KG1 (cell line): ENCODE results near the gene PROS1.

Experiments
- DNase-seq: peaks from one replicate; lab custom pipeline; 2025; lab: John Stamatoyannopoulos, UW

Gene PROS1

DNA sequence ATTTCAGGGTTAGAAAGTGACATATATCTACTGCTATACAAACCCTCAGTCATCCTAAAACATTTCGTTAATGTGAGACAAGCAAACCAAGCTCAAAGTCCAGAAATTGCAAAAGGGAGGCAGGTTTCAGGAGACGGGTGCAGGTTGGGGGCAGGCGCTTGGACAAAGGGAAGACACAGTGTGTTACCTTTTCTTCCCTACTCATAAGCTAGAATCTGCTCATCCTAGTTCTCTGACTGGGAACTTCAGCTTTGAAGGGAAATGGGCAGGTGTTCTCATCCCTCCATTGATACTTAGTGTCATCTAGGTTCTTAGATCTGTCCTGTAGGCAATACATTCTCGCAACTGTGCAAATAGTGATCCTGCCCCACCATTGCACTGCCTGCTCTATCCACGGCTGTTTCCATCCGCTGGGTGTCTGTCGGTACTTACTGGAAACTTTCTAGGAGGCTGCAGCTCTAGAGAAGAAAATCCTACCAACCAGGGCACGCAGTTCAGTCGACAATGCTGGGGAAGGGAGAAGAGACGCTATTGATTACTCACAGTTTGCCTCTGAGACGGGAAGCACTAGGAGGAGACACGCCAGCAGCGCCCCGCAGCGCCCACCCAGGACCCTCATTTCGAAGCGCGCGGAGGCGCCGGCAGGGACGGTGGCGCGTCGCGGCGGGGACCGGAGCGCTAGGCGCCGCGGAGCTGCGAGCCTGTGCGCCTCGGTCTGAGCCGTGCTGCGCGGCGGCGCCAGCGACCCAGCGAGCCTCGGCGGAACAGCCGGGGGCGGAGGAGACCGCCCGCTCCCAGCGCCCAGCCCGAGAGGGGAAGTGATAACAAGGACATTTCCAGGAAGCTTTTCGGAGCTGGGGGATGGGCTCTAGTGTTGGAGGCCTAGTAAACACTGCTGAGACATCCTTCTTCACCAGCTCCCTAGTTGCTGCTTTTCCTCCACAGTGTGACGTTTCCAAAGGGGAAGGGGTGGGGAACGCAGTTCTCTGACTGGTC lies at the start of gene PROS1:
Gene PROS1, minus strand, starts transcription at position 766 of the 996 bp plus-strand sequence. Its CDS starts 147 bp downstream, at position 619.
- DNase-seq: no peak

DNA sequence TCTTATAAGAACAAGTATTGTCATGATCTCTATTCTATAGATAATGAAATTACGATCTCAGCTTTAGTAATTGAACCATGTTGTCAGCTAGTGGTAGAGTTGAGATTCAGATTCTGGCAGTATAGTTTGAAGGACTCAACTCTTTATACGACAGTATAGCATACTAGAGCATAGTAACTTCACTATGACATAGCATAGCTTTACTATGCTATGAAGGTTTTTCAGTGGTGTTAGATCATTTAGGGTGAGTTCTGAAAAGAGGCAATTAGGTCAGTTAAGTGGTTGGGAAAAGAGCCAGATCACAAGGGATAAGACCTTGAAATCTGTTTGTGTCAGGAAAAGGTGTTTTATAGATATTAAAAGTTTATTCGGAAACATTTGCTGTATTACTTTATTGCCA lies 46.6 kb upstream of the PROS1 start:
- DNase-seq: no peak

DNA sequence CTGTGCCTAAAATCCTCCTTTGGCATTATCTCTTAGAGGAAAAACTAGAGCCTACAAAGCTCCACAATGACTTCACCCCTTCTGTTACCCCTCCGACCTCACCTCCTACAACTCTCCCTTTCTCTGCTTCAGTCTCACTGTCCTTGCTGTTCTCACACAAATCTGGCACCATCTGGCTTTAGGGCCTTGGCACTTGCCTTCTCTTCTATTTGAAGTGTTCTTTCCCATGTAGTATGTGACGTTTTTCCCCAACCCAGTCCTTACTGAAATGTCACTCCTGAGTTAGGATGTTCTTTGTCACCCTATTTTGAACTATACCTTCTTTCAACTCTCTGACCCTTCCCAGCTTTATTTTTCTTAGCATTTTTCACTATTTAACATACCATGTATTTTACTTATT lies 46.0 kb upstream of the PROS1 start:
- no peak for DNase-seq

DNA sequence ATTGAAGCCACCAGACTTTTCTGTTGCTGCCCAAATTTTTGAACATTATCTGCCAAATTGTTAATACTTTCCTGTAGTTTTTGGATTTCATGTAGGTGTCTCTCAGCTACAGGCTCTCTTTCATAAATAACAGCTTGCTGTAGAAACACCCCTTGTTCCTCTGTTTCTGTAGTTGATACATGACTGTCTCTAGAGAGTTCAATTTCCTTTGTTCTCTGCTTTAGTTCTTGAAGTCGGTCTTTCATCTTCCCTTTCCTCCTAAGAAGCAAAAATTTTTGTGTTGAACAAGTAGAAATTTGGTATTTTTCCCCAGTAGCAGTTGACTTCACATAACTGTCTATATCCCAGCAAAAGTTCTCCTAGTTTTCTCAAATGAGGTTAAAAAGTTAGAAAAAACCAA lies 41.3 kb upstream of the PROS1 start:
- DNase-seq: no peak

DNA sequence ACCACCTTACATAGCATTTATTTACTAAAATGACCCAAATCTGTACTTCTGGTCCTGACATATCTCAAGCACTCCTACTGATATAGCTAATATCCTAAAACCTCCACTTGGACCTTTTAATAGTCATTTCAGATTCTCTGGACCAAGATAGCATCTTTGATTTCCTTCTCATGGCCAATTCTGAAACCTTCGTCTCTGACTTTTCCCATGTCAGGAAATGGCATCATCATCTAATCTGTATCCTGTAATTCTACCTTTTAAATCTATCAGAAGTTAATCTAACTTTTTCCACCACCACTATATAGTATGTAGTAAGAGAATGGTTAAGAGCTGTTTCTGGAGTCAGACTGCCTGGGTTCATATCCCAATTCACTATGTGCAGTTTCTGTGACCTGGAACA lies 38.5 kb upstream of the PROS1 start:
- no peak for DNase-seq

DNA sequence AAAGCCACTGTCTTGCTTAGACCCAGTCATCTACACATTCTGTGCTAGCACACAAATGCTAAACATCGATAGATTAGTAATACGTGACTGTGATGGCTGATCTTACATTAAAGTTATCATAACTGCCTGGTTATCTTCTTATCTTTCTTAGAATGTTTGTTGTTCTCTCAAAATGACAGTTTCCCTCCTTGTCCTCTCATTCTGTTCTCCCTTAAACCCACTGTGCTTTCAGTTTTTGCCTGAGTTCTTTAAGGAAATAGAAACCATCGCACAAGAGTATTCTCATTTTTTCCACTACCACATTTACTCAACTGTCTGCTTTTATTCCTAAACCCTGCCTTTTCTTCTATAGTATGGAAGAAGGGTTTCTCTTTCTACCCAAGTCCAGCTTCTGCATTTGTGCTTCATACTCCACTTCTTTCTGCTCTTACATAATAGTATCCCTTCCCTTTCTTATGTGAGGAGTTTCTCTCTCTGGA lies 37.6 kb upstream of the PROS1 start:
- no peak for DNase-seq

DNA sequence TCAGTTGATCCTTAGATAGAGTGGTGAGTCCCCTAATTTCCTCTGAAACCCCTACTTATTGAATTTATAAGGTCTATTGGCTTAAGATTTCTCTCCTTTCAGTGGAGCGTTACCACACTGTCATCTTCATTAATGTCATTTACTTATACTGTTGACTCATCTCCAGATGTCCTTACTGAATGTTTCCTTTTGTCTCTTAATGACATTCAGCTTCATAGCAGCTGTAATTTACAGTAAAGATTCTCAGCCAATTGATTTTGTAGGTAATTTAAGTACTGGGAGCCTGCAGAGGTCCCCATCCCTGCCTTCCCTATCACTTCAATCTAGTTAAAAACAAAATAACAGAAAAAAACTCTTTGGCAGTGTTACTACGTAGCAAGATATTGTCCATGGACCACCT lies 35.9 kb upstream of the PROS1 start:
- no peak for DNase-seq

DNA sequence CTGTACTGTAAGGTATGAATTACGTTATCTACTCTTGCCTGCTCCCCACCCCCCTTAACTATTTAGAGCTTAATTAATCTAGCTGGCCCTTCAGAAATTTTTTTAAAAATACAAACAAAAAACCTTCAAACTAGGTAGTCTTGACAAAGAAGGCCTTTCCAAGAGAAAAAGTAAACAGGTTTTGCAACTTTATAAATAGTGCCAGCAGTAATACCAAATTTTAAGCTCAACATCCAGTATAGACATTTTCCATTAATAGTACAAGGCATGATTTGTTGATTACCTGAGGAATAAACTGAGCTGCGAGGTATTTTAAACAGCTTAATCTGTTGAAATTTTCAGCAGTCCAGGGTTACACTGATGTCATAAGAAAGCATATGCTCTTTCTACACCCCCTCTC lies 34.6 kb upstream of the PROS1 start:
- no peak for DNase-seq

DNA sequence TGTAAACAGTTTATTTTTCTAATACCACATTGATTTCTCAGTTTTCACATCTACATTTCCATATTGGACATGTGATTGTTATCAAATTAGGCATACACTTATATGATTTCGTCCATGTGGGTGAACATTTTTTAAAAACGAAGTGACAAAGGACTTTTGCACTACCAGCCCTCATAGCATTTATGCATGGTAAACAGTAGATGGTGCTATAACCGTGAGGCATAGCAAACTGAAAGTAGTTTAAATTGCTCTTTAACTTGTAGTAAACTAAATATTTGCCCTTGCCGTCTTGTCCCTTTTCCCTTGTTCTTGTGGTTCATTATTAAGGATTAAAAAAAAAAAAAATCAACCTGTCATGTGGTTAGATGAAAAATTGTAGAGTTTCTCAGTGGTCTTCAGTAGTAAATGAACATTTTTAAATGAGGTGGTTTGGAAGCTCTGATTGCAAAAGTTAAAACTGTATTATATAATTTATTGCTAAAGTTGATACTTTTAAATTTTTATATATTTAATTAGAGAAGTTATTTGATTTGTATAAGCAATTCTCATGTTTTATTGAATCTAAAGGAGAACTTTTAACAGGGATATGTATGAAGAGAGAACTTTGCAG lies 30.7 kb upstream of the PROS1 start:
- peak; percentile 22 for DNase-seq

DNA sequence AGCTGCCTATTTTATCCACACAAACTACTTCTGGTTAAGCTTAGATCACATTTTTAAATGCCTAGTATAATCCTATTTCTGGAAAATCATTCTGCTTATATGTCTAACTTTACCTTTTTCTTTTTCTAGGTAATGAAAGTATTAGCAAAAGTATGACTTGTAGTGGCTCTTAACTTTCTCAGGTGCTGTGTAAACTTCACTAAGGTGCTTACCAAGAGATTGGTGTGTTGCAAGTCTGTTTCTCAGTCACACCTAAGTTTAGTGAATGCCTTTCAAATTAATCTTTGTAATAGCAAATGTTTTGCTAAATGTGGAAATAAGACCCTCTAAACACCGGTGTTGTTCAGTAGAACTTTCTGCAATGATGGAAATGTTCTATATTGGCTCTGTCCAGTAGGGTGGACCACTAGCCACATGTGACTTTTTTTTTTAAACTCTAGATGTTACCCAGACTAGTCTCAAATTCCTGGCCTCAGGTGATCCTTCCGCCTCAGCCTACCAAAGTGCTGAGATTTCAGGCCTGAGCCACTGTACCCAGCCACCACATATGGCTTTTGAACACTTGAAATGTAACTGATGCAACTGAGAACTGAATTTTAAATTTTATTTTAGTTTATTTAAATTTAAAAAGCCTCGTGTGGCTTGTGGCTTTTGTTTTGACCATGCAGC lies 28.3 kb upstream of the PROS1 start:
- no peak for DNase-seq

DNA sequence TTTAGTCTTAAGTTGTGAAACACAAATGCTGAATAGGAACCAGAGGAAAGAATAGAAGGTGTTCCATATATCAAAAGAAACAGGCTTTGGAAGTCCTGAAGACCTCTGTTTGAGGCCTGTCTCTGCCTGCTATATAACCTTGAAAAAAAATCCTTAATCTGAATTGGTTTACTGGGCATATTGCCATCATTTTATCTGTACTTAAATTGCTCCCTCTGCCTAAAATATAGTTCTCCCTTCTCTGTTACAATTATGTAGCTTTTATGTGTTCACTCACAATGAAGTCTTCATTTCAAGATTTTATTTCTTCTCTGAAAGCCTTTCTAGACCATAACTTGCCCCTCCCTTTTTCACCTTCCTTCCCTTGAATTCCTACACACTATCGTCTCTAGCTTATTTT lies 27.5 kb upstream of the PROS1 start:
- no peak for DNase-seq

DNA sequence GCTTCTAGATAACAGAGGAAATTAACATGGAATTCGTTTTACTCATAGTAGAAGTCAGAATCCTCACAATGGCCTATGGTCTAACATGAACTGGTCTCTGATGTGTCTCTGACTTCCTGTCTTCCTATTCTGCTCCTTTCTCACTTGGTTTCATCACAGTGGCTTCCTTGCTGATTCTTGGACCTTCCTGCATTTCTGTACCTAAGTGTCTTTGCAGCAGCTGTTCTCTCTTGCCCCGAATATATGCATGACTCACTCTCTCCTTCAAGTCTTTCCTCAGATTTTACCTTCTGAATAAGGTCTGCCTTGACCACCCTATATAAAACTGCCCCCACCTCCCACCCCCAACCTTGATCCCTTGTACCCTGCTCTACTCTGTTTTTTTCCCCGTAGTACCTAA lies 20.4 kb upstream of the PROS1 start:
- DNase-seq: no peak

DNA sequence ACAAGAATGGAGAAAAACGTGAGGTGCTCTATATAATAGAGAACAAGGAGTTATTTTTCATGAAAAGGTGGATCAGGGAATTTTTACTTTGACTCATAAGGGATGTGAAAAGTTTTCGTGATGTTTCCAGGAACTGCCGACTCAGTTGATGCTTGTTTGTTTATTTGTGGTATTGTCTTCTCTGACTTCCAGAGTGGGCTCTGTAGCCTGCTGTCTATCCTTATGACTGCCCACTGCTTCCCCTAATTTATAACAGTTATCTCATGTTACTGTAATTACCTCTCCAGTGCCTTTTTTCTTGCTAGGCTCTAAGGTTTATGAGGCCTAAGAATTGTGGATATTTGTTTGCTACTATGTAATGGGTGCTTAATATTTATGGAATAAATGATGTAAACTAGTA lies 18.5 kb upstream of the PROS1 start:
- no peak for DNase-seq

DNA sequence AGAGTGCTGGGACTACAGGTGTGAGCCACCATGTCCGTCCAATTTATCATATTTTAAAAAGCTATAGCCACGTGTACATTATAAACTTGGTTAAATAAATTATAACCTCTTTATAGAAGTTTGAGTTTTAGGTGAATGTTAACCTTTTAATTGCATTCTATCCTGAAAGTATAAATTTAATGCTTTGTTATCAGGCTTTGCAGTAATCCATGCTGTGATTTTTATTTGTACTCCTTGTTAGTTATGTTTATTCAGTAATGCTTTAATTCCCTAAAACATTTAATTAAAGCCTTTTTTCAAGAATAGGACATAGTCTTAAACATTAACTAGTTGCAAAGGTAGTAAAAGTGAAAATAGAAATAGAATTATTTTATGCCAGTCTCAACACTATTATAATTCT lies 17.9 kb upstream of the PROS1 start:
- DNase-seq: no peak

DNA sequence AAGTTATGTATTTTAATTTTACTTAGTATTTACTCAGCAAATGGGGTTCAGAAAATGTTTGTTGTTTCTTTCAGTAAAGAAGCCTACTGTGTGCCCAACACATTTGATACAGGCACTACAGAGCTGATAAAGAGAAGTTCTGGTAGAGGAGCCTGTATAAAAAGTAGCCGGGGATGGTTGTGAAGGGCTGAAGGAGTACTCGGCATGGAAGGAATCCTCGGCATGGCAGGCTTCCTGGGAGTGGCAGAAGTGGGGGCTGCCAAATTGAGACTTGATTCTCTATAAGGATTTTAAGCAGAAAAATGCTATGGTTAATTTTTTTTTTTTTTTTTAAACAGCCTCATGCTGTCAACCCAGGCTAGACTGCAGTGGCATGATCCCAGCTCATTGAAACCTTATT lies 15.5 kb upstream of the PROS1 start:
- DNase-seq: no peak

DNA sequence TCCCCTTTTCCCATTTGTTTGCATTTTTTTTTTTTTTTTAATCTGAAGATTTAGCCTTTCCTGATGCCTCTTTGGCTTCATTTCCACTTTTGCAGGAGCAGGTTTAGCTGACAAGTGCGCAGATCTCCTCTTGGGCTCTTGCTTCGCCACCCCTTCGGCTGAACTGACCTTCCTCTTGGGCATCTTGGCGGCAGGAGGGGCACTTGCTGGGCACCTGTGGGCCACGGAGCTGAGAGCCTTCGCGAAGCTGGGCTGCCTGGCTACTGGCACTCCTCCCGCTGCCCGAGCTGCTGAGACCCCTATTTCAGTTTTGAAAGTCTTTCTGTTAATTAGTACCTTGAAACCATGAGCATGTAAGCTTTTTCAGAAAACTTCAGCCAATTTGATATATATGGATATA lies 15.1 kb upstream of the PROS1 start:
- no peak for DNase-seq

DNA sequence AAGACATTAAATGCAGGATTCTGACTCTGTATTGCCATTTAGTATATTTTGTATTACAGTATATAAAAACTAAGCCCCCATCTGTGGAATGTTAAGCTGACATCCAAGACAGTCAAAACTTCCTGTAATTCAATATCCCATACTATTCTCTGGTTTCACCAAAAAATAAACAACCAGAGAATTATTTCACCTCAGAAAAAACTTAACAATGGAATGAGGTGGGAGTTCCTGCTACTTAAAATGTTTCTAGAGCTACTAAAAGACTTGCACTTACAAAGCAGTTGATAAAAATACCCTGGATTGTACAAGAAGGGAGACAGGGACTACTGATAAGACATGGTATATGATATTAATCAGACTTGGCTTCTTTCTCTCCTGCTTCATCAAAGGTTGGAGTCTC lies 14.6 kb upstream of the PROS1 start:
- no peak for DNase-seq

DNA sequence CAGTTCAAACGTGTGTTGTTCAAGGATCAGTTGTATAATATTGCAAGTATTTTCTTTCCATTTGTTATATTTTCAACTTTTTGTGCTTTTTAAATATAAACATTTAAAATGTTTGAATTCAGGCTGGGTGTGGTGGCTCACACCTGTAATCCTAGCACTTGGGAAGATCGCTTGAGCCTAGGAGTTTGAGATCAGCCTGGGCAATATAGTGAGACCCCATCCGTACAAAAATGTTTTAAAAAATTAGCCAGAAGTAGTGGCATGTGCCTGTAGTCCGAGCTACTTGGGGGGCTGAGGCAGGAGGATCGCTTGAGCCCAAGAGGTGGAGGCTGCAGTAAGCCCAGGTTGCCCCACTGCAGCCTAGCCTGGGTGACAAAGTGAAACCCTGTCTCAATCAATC lies 10.9 kb upstream of the PROS1 start:
- no peak for DNase-seq

DNA sequence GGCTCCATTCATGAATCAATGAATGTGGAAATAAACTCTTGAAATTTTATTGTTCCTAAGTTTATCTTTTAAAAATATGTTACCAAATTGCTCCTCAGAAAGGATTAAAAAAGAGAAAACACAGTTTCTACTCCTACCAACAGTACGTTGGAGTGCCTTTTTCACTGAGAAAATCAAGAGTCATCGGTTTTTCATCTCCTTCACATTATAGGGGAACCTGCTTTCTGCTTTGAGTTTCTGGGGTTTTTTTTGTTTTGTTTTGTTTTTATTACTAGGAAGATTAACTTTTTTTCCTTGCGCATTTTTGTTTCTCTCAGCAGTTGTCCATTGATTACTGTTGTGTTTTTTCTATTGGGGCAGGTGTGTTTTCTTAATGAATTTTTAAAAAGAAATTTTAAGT lies 9.7 kb upstream of the PROS1 start:
- DNase-seq: no peak

DNA sequence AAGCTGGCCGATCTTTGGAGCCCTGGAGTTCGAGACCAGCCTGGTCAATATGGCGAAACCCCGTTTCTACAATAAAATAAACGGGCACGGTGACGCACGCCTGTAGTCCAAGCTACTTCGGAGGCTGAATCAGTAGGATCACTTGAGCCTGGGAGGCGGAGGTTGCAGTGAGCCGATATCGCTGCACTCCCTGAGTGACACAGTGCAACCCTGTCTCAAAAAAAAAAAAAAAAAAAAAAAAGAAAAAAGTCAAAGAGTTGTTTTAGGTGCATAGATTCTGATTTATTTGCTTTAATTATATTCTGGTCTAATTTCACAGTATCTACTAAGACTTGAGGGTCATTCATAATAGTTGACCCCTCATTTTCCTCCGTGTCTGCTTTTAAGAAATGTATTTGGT lies 8.0 kb upstream of the PROS1 start:
- no peak for DNase-seq

DNA sequence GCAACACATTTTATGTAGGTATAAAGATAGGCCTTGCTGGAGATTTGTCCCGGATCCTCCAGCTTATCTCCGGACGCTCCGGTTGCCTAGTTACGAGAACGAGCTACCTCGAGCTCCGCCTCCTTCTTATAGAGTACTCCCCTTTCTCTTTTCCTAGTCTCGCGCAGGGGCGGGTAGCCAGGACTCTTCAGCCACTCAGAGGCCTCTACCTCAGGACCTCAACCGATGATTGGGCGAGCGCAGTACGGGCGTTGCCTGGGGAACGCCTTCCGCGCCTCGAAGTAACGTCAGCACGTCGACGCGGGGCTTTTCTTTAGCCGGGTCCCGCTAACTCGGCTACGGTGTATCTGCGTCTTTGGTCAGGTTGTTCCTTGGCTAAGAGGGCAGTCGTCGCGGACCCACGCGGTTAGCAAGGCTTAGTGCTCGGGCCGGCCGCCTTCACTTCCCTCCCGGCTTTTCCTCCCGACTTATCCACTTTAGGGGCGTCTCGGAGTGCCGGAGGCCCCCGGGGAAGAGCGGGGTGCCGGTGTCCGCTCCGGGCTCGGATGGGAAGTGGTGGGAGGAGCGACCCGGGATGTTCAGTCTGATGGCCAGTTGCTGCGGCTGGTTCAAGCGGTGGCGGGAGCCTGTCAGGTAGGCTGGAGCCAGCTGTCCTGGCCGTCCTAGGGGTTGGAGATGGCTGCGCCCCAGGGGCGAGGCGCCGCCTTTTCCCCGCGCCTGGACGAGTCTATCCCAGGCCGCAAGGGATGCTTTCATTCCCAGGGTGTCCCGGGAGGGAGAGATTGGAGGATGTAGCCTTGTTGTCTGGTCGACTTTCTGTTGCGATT lies 6.4 kb upstream of the PROS1 start, which contains the start of gene ARL13B:
Gene ARL13B, plus strand, starts transcription at position 306 of the 827 bp plus-strand sequence. Its CDS starts 269 bp downstream, at position 575.
- DNase-seq: peak; percentile 93

DNA sequence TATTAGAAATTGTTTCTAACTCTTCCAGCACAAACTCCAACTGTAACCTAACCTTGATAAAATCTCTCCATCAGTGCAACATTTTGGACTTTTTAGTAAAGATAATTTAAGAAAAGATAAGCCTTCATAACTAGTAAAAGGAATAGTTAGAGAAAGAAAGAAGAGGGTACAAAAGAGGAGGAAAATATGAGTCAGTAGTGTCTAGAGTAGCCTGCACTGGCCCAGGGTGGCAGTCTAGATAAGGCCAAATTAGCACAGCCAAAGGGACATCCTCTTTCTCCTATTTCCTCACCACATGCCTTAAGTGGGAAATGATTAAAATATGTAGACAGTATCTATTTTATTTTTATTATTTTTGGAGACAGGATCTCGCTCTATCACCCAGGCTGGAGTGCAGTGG lies 3.7 kb downstream of the PROS1 start:
- no peak for DNase-seq
